ENCODE data around the gene MCM3AP.

MCM3AP gene

GRCh38 chr21:46223217-46223616 lies 62.2 kb downstream of the MCM3AP start:
- Histone ChIP-seq H3K4me2 (ENCODE audit: insufficient read depth, low read length) (no peak overlapping the region), H3K27ac (ENCODE audit: low read length) (no peak overlapping the region), H3K9ac (ENCODE audit: low read depth, low read length) (no peak overlapping the region), H3K79me2 (ENCODE audit: insufficient read depth, low read length) (peaks cover 65% of the 10 kb centered on the region), H3K4me3 (ENCODE audit: low read depth in 1 of 2, low read length in 2 of 2) (no peak overlapping the region), H4K20me1 (ENCODE audit: insufficient read depth, low read length) (peaks cover 30% of the 10 kb centered on the region; the same call in 1 of the 2 replicates), H3K27me3 (ENCODE audit: insufficient read depth, low read length, poor library complexity) (no peaks in the 10 kb centered on the region), H3K9me3 (ENCODE audit: insufficient read depth, low read length, severe bottlenecking) (no peaks in the 10 kb centered on the region), H2AFZ (ENCODE audit: low read depth, low read length) (no peak overlapping the region), H3K4me1 (ENCODE audit: insufficient read depth, low read length) (peaks cover 26% of the 10 kb centered on the region), H3K36me3 (ENCODE audit: insufficient read depth, low read length) (peaks cover 53% of the 10 kb centered on the region)
- ATAC-seq (ENCODE audit: insufficient read depth, low read depth), result no peak
- no peak for TF ChIP-seq CTCF (IDR thresholded peaks at IDR 0.05; ENCODE audit: borderline replicate concordance, extremely low read depth, low read length, poor library complexity, severe bottlenecking)
- TF ChIP-seq EZH2 (IDR thresholded peaks at IDR 0.05; ENCODE audit: borderline replicate concordance, low read depth, low read length, severe bottlenecking), result no peak
- DNase-seq, result no peak

GRCh38 chr21:46222436-46223116 lies 62.8 kb downstream of the MCM3AP start:
- Histone ChIP-seq H2AFZ (ENCODE audit: low read depth, low read length) (no peak overlapping the region), H3K9me3 (ENCODE audit: insufficient read depth, low read length, severe bottlenecking) (no peaks in the 10 kb centered on the region), H3K9ac (ENCODE audit: low read depth, low read length) (no peak overlapping the region), H3K36me3 (ENCODE audit: insufficient read depth, low read length) (peaks cover 56% of the 10 kb centered on the region), H3K27me3 (ENCODE audit: insufficient read depth, low read length, poor library complexity) (no peaks in the 10 kb centered on the region), H3K4me3 (ENCODE audit: low read depth in 1 of 2, low read length in 2 of 2) (no peak overlapping the region), H3K4me1 (ENCODE audit: insufficient read depth, low read length) (peaks cover 20% of the 10 kb centered on the region), H3K4me2 (ENCODE audit: insufficient read depth, low read length) (no peak overlapping the region), H4K20me1 (ENCODE audit: insufficient read depth, low read length) (peaks cover 30% of the 10 kb centered on the region; the same call in 1 of the 2 replicates), H3K79me2 (ENCODE audit: insufficient read depth, low read length) (peaks cover 59% of the 10 kb centered on the region), H3K27ac (ENCODE audit: low read length) (peak overlapping the region; percentile 0; the same call in 1 of the 2 replicates)
- ATAC-seq (ENCODE audit: insufficient read depth, low read depth), result no peak
- TF ChIP-seq CTCF (IDR thresholded peaks at IDR 0.05; ENCODE audit: borderline replicate concordance, extremely low read depth, low read length, poor library complexity, severe bottlenecking) (no peak), EZH2 (IDR thresholded peaks at IDR 0.05; ENCODE audit: borderline replicate concordance, low read depth, low read length, severe bottlenecking) (no peak)
- no peak for DNase-seq

GRCh38 chr21:46221664-46222435 lies 63.6 kb downstream of the MCM3AP start:
- no peak overlapping the region for H3K4me3 ChIP-seq (ENCODE audit: low read depth in 1 of 2, low read length in 2 of 2)
- peaks cover 23% of the 10 kb centered on the region; the same call in 1 of the 2 replicates for H4K20me1 ChIP-seq (ENCODE audit: insufficient read depth, low read length)
- peaks cover 54% of the 10 kb centered on the region for H3K79me2 ChIP-seq (ENCODE audit: insufficient read depth, low read length)
- no peak overlapping the region for H3K27ac ChIP-seq (ENCODE audit: low read length)
- no peak overlapping the region for H3K9ac ChIP-seq (ENCODE audit: low read depth, low read length)
- H3K9me3 ChIP-seq (ENCODE audit: insufficient read depth, low read length, severe bottlenecking), result no peaks in the 10 kb centered on the region
- H2AFZ ChIP-seq (ENCODE audit: low read depth, low read length), result no peak overlapping the region
- no peak overlapping the region for H3K4me2 ChIP-seq (ENCODE audit: insufficient read depth, low read length)
- H3K4me1 ChIP-seq (ENCODE audit: insufficient read depth, low read length), result peaks cover 13% of the 10 kb centered on the region
- DNase-seq (no peak), ATAC-seq (ENCODE audit: insufficient read depth, low read depth) (no peak)
- H3K27me3 ChIP-seq (ENCODE audit: insufficient read depth, low read length, poor library complexity), result no peaks in the 10 kb centered on the region
- TF ChIP-seq EZH2 (IDR thresholded peaks at IDR 0.05; ENCODE audit: borderline replicate concordance, low read depth, low read length, severe bottlenecking) (no peak), CTCF (IDR thresholded peaks at IDR 0.05; ENCODE audit: borderline replicate concordance, extremely low read depth, low read length, poor library complexity, severe bottlenecking) (no peak)
- peaks cover 61% of the 10 kb centered on the region for H3K36me3 ChIP-seq (ENCODE audit: insufficient read depth, low read length)
